HG02981 (cell line): ENCODE data around the gene CHD2.

Source experiments
- ATAC-seq: cut with Tn5 transposase; IDR thresholded peaks from one replicate; pipeline ENCODE4 v1.9.1; 2021; ENCODE audit warnings: mild to moderate bottlenecking, moderate library complexity; ENCODE audit not compliant: unreplicated experiment

CHD2 gene

DNA sequence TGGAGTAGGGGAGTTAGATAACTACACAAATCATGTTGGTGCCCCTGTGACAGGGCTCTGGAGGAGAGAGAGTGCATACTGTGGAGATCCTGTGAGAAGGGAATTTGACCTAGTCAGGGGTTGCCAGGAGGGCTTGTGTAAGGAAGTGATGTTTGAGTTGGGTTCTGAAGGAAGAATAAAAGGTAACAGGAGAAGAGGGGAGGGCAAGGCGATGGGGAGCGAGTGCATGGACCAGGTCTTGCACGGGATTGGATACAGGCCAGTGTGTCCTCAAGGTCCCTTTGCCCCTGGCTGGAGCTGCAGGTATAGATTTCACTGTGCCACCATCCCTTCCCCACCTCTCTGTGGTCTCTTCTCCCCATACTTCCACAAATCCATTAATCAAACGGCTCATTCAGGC is 105.0 kb downstream of the CHD2 start:
- no peak for ATAC-seq

DNA sequence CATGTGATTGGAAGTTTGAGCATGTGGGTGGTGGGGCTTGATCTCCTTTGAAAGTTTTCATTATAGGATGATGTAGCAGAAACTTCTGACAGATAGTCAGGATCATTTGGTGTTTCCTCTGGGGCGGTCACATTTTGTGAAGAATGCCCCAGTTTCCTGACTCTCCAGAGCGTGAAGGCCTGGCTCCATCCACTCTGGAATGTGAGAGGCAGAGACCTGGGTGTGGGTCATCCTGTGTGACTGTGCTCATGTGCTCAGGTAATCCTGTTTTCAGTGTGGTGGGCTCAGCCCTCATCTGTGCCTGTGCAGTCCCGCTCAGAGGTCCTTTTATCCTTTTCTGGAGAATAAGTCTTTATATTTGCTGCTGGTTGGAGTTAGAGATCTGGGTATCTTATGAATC is 107.9 kb downstream of the CHD2 start:
- ATAC-seq: no peak

DNA sequence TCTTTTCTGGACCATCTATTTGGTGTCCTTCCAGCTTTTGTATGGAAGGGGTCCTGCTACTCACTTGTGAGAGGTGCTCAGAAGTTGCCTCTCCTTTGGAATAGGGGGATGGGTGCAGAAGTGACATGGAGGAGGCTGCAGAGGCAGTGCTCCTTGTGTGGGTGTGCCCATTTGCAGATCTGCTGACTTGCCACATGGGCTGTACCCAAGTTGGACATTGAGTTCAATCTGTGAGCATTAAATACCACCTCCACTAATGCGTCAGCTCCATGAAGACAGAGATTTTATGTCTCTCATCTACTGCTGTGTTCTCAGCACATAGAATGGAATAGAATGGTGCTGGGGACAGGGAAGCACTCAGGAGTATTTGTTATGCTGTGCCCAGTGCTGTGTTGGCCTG is 112.7 kb downstream of the CHD2 start:
- no peak for ATAC-seq

DNA sequence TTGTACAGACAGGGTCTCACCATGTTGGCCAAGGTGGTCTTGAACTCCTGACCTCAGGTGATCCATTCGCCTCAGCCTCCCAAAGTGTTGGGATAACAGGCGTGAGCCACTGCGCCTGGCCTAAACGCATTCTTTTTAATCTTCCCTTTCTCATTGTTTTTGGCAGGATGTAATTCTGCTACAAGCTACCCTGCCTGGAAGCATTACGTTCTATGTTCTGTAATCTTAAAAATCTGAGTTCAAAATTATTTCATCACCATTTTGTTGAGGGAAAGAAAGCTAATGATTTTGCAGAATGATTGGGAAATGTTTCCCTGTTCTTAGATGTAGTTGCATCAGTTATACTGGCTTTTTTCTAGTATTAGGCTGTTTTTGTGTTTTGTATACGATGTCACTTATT is 117.4 kb downstream of the CHD2 start:
- ATAC-seq: no peak

DNA sequence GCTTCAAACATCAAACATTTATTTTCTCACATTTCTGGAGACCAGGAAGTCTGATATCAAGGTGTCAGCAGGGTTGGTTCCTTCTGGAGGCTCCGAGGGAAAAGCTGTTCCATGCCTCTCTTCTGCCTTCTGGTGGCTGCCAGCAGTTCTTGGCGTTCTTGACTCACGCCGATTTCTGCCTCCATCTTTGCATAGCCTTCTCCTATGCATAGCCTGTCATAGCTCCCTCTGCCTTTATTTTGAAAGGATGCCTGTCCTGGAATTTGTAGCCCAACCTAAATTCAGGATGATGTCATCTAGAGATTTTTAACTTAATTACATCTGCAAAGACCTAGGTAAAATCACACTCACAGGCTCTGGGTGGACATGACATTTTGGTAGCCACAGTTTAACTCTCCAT is 118.5 kb downstream of the CHD2 start:
- no peak for ATAC-seq

DNA sequence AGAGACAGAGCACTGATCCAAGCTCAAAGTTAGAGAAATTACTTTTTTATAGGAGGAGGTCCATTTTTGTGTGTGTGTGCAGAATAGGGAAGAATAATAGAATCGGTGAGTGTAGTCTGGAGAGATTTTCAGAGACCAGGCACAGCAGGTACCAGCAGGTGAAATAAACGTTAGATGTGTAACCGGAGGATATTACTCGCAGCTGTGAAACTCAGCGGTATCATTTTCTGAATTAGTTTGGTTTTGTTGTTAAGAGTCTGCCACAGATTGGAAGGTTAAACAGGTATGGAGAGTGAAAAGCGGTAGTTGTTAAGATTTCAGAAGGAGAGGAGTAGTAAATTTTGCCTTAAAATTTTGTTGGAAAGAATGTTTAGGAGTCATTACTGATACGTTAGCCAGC is 119.0 kb downstream of the CHD2 start:
- ATAC-seq: no peak

DNA sequence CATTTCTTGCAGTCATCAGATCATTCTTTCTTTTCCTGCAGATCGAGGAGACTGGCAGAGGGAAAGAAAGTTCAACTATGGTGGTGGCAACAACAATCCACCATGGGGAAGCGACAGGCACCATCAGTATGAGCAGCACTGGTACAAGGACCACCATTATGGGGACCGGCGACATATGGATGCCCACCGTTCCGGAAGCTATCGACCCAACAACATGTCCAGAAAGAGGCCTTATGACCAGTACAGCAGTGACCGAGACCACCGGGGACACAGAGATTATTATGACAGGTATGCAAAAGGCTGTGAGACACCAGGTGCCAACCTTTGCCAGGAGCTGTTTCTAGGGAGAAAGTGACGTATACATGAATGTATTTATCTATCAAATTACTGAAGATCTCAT is 119.8 kb downstream of the CHD2 start:
- ATAC-seq: no peak

DNA sequence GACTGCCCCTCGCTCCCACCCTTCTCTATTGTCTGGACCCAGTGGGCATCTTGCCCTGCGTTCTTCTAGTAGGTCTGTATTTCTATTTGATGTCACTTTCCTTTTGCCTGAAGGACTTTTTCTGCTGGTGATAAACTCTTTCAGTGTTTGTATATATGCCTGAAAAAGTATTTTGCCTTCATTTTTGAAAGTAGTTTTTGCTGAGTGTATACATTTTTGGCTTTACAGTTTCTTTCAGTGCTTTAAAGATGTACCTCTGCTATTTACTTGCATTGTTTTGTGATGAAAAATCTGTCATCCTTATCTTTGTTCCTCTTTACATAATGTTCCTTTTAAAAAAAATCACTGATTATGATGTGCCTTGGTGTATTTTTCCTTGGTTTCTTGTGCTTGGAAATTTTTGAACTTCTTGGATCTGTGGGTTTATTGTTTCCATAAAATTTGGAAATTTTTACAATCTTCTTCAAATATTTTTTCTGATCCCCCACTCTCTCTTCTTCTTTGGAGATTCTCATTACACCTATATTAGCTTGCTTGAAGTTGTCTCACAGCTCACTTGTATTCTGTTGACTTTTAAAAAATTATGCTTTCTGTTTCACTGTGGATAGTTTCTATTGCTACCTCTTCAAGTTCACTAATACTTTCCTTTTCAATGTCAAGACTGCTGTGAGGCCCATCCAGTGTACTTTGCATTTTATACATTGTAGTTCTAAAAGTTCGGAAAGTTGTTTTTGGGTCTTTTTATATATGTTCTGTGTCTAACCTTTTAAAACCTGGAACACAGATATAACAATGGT is 121.0 kb downstream of the CHD2 start:
- peak; percentile 86 for ATAC-seq

DNA sequence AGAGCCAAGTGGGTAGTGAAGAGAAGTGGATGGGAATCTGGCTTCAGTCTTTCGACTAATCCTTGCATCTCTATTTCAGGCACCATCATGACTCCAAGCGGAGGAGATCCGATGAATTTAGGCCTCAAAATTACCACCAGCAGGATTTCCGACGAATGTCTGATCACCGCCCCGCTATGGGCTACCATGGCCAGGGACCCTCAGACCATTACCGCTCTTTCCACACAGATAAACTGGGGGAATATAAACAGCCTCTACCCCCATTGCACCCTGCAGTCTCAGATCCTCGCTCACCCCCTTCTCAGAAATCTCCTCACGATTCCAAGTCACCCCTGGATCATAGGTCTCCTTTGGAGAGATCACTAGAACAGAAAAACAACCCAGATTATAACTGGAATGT is 124.2 kb downstream of the CHD2 start:
- no peak for ATAC-seq

DNA sequence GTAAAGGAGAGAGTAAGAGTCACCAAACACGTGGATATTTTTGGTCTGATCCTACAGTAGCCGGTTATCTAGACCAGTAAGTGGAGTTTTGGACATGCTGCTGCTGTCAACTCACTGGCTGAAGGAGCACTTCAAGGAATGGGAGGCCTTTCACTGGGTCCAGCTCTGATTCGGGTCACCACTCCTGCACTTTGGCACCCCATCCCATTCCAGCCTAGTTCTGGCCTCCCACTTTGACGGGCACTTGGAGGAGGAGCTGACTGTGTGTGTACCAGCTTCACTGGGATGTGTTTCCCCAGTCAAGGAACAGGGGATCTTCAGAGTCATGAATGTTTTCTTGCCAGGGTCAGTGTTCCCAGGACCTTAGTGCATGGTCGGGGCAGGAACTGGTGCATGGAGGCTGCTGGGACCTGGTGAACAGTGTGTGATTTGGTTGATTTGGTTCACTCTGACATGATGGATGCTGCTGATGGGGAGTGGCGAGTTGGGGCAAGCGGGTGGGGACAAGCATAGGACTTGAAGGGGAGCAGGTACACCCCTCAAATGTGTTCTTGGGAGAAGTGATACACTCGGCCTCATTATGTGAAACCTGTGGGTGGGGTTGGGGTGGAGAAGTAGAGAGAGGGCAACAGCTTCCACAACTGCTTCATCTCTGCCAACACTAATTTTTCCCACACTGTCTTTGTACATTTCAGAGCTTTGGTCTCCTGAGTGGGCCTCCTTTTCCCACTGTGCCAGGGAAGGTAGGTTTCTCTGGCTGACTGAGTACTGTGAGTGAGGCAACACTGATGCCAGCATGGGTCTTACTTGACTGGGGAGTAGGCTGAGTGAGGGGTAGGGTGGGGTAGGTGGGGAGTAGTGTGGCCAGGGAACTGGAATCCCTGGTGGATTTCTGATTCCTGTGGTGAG is 124.8 kb downstream of the CHD2 start:
- ATAC-seq: no peak

DNA sequence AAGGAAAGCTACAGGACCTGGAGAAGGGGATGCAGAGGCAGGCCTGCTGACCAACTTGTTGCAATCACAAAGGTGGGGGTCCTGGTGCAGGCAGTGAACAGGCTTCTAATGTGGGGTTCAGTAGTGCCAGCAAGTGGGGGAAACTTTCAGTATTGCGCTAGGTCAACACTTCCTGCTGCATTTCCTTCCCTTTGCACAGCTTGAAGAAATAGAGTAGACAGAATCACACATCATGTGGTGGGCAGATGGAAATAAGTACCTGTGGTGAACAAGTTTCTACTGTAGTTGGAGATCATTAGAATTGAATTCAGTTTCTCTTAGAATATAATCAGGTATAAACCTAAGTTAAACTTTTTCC is 125.5 kb downstream of the CHD2 start:
- no peak for ATAC-seq

DNA sequence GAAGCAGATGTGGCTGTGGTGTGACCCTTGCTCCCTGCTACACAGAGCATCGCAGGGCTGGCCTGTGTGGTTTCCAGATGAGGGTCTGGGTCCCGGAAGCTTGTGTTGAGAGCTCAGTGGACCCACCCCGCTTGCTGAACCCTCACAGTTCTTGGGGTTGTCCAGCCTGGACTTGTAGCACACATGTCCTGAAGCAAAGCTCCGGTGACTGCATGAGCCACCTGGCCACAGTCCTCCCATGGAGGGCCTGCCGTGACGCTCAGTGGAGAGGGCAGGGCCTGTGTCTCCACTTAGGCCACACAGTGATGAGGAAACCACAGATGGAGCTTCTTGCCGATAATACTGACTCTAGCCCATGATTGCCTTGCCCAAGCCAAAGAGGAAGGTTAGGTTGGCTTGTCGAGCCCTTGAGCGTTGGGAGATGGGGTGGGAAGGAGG is 126.3 kb downstream of the CHD2 start:
- ATAC-seq: no peak

DNA sequence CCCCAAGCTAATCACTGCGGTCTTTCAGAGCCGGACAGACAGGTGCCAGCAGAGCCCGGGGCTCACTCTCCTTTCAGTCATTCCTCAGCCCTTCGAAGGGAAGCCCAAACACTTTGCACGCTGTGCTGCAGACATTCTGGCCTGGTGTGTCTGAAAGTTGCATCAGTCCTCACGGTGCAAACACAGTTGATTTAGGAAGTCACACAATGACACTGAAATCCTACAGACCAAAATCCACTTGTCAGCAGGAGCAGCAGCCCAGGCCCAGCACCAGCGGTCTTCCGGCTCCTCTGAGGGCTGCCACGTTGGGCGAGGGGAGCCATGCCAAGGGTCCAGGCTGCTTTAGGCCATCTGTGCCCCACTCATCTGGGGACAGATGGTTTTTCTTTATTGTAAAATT is 127.3 kb downstream of the CHD2 start:
- no peak for ATAC-seq

DNA sequence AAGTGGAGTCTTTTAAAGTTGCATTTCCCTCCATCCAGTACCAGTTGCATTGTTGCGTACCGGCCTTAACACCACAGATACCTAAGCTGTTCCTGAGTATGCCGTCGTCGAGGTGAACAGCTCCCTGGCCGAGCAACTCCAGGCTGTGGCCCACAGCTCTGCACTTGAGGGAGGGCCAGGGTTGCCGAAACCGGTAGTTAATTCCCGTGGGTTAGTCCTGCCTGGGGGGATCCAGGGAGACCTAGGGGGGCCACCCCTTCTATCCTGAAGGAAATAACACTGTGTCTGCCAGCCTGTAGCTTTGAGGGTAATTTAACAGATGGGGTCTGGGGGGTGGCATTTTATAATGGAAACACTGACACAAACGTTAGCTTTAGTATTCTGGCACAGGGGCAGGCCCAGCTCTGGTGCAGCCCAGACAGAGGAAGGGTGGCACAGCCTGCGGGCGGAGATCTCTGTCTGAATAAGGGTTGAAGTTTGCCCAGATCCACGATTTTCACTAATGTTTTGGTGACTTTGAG is 128.0 kb downstream of the CHD2 start:
- no peak for ATAC-seq

DNA sequence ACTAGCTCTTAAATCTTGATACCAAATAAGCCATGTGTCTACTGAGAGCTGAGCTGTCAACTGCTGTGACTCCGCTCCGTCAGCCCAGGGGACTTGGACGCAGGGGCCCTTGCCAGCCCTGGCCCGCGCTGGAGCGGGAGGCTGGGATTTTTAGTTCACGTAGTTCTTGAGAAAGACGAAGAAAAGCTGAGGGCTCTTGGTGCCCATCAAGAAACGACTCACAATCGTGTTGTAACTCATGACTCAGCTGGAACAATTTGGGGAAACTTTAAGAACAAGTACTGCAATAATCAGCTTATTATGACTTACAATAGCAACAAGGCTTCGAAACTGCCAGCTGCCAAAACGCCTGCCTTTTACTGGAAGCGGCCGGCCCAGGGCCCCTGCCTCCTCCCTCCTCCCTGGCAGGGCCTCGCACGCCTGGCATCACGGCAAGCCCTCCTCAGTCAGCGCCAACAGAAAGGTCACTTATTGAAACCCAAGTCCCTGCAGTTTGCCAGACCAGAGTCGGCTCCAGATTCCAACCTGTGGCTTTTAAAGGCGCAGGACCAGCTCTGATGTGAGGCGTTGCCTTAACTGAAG is 128.6 kb downstream of the CHD2 start:
- no peak for ATAC-seq

DNA sequence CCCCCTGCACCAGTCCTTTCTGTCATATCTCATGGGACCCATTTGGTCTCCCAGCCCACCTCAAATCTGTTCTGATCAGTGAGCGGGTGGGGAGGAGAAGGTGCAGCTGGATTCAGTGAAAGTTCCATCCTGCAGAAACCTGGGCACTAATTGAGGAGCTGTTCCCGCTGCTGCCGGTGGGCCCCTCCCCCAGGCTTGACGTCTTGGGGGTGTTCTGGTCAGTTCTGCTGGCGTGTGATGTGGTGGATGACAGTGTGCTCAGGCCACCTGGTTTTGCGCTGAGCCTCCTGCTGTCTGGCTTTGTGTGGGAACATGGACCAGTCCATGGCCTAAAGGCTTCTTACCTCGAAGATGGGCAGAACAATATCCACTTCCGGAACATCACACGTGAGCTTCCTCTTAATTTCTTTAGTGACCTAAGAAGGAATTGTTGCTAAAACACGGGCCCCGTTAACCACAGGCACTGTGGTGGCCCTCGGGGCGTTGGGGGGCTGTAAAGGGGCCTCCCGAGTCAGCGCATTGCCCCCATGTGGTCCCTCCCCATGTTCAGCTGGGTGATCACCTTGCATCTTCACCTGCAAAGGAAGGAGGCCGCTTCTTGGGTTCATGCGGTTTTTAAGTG is 129.2 kb downstream of the CHD2 start:
- no peak for ATAC-seq

DNA sequence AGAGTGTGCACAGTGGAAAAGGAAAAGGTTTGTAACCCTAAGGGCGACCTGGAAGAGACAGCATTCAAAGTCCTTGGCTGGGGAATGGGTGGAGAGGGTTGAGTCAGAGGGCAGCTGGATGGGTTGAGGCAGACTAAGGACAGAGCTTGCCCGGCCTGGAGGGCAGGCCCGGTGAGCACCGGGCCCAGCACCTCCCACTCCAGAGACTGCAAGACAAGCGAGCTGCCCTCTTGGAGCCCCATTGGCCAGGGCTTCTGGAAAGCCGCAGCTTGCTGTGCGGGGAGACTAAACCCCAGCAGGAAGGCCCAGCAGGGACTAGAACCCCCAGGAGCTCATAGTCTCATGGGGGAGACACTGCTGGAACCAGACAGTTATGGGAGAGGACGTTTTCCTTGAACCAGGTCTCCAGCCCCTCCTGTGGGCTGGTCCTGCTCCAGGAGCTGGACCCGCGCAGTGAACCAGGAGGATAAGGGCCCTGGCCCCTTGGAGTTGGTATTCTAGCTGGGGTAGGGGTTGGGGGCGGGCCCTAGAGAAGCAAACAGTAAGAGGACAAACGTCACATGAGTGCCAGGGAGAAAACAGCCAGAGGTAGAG is 129.8 kb downstream of the CHD2 start:
- ATAC-seq: no peak

DNA sequence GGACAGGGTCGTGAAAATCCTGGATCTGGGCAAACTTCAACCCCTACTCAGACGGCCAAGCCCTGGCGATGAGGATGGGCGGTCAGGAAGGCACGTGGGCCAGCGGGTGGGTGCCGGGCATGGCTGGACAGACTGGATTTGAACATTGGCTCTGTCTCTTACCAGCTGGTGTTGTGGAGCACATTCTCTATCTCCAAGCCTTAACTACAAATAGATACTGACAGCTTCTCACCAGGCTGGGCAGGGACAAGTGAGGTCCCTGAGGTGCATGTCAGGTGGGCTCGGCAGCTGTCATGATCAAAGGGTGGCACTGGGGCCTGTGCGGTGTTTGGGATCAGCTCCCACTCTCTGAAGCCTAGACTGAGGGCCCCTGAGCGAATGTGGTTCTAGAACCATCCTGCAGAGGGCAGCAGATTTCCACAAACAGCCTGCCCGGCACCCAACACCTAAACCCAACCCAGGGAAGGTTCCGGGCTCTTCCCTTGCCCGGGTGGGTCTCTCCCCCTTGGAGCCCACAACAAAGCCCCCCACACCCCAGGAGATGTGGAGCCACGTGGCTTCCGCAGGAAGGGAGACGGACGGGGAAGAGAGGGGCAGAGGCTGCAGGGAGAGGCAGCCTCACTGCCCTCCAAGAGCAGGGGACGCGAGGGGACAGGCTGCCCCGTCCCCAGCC is 130.4 kb downstream of the CHD2 start:
- peak; percentile 83 for ATAC-seq

DNA sequence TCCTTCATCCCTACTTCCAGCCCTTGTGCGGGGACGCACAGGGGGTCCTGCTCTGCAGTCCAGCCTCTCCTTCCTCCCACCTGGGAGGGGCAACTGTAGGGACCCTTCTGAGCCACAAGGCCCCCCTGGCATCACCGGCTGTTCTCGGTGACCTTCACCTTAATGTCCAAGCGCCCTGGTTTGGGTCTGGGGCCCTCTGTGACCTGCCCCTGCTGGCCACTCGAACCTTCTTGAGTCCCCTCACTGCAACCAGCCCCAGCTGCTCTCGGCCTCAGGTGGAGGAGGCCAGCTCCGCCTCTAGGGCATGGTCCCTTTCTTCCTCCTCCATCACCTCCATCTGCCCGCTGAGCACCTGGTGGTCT is 131.0 kb downstream of the CHD2 start:
- no peak for ATAC-seq
